GM19351 (cell line): ENCODE results near the gene RORB.
A peak's percentile ranks its signal among the peaks of the same experiment; 100 is the strongest.

Source experiments
- ATAC-seq: cut with Tn5 transposase; IDR thresholded peaks from one replicate; pipeline ENCODE4 v1.9.1; 2021; ENCODE audit warnings: mild to moderate bottlenecking, moderate library complexity; ENCODE audit not compliant: unreplicated experiment

Gene RORB

DNA sequence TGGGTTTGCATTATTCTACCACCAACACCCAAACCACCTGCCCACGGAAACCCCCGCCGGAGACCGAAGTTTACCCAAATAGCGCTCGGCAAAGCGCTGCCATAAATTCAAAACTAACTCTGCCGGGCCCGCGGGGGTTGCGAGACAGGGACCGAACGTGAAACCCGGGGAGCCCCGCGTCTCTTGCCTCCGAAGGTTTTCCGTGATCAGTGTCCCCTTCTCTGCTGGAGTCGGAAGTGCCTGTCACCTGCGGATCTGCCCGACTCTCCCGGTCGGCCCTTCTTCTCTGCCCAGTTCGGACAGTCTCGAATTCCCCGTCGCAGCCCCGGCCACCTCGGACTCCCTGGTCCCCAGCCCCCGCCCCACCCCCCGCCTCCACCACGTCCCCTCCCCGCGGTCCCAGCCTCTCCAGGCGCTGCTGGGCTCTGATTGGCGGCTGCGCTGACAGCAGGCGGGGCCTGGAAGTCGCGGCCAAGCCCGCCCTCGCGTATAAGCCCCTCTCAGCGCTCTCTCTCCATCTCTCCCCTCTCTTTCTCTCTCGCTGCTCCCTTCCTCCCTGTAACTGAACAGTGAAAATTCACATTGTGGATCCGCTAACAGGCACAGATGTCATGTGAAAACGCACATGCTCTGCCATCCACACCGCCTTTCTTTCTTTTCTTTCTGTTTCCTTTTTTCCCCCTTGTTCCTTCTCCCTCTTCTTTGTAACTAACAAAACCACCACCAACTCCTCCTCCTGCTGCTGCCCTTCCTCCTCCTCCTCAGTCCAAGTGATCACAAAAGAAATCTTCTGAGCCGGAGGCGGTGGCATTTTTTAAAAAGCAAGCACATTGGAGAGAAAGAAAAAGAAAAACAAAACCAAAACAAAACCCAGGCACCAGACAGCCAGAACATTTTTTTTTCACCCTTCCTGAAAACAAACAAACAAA, at the start of gene RORB:
TSS of gene RORB (plus strand) at position 517 of the 929 bp plus-strand sequence. CDS start 642 bp downstream, outside the sequence.
- peak; percentile 88 for ATAC-seq

DNA sequence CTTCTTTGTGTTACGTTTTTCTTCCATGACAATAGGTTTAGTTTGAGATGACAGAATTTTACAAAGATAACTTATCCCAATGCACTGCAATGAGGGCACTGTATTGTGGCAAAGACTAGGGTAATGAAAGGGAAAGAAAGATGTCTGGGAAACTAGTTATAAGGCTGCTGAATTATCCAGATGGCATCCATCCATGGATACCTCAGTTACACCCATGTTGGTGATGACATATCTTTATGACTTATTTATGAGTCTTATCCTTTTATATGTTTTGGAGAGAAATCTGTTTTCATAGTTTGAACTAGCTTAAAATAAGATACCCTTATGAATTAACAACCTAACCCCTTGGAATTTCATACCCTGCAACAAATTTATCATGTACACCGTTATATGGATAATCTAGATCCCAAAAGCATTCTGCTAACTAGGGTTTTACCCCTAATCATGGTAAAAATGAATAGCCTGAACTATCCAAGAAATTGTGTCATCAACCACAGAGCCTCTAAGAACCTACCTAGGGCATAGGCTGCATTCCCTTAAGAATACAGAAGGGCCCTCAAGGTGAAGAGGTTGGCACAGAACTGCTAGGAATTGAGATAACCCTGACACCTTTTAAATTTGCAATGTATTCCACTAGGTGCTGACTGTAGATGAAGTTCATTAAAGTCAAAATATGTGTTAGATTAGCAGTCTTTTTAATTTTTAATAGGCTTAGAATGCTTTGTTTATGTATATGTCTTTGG, 49.5 kb upstream of the RORB start:
- ATAC-seq: no peak

DNA sequence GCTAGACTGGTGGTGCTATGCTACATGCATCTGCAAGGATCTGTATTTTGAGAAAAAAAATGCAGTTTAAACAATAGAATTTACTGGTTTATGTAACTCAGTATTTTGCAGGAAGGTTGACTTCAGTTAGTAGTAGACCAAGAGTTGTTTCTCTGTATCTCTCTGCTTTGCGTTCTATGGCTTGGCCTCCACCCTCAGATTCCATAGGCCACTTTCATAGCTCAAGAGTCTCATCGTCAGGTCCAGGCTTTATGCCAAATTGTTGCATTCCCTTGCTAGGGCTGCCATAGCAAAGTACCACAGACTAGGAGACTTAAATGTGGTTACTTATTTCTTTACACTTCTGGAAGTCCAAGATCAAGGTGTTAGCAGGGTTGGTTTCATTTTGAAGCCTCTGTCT, 48.1 kb upstream of the RORB start:
- no peak for ATAC-seq

DNA sequence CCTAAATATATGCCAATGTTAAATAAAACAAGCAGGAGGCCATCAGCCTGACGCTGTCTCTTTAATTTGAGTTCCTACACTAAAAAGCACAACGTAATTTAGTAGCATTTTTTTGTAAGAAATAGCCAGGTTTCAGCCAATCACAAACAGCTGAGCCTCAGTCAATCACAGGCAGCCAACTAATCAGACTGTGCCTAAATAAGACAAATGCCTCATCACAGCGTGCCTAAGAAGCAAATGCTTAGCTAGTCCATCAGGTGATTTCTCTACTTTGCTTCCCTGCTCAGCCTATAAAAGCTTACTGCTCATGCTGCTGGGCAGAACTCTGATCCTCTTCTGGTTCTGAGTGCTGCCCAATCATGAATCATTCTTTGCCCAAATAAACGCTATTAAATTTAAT, 38.3 kb upstream of the RORB start:
- no peak for ATAC-seq

DNA sequence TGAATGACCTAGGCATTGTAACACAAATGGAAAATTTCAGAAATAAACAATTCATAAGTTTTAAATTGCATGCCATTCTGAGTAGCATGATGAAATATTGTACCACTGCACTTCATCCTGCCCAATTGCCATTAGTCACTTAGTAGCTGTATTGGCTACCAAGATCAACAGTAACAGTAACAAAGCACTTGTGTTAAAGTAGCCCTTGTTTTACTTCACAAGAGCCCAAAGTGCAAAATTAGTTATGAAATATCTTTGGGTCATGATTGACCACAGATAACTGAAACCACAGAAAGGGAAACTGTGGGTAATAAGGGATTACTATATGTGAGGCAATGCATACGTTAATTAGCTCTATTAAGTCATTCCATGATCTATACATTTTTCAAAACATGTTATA, 33.3 kb upstream of the RORB start:
- ATAC-seq: no peak

DNA sequence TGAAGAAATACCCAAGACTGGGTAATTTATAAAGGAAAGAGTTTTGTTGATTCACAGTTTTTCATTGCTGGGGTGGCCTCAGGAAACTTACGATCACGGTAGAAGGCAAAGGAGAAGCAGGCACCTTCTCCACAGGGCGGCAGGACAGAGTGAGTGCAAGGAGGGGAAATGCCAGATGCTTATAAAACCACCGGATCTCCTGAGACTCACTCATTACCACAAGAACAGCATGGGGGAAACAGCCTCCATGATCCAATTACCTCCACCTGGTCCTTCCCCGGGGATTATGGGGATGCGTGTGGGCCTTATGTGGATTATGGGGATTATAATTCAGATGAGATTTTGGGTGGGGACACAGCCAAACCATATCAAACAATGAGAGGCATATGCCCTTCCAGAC, 18.5 kb upstream of the RORB start:
- no peak for ATAC-seq

DNA sequence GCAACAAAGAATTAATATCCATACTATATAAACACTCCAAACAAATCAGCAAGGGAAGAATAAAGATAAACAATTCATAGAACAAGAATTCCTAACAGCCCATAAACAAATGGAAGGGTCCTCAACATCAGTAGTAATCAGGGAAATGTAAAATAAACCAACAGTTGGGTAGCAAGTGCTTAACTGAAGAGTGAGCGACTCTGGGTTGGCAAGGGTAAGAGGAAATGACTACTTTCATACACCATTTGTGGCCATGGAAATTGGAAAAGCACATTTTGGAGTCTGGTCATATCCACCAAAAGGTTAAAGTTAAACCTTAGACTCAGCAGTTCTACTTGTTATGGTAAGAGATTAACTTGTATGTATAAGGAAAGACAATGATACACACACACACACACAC, 17.4 kb upstream of the RORB start:
- ATAC-seq: no peak

DNA sequence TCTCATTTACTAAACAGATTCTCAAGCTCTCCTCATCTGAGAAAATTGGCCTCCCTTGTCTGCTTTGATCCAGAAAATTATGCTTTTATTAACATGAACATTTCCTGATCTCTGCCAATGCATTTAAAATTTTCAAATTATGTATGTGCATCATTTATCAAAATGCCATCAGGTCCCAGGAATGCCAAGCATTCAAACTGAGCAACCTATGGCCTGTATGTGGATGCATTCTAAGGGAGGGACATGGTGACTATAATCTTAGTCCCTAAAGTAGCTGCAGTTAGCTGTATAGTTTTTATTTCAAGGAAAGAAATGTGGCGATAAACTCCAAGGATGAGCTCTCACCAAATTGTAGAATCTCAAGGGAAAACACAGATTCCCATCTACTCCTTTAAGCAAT, 9.7 kb upstream of the RORB start:
- ATAC-seq: no peak

DNA sequence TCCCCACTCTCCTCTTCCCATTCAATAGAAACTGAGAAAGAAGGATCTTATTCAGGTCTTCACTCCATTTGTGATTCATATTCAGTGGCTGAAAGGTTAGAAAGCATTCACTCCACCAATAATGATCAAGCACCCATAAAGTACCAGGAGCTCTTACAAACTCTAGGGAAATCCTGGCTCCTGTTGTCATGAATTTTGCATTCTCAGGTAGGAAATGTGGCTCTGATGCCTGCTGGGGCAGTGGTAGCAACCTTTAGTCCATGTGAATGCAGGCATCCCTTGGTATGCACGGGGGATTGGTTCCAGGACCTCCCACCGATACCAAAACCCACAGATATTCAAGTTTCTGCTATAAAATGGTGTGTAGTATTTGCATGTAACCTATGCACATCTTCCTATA, 3.6 kb upstream of the RORB start:
- ATAC-seq: no peak

DNA sequence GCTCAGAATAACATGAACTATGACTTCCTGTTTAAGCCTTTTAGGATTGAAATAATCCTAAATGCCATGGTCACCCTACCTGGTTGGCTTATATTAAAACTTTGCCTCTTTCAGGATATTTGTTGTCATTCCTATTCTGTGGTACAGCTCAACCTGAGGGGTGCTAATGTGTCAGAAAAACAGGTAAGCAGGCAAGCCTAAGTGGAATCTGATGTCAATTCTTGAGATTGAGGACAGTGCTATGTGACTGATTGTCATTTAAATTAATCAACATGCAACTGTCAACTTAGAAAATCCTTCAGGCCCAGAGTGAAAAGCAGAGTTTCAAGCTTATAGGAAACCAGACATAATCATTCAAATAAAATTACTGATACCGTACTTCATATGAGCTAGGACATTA, 2.6 kb upstream of the RORB start:
- ATAC-seq: no peak

DNA sequence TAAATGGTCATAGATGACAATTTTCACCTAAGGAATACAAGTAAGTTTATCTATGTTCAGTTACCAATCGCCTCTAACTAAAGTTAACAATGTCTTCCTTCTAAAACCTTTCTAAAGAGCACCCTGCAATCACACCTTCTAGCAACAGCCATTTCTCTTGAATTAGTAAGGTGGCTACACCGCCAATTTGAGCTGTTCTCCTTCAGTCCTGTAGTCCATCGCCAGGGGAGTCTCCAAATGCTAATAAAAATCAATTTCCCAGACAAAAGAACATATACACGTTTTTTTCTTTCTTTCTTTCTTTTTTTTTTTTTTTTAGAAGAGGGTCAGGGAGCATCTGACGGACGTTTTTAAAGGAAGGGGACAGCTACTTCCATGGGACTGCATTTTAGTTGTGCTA, 729 bp upstream of the RORB start:
- ATAC-seq: no peak

DNA sequence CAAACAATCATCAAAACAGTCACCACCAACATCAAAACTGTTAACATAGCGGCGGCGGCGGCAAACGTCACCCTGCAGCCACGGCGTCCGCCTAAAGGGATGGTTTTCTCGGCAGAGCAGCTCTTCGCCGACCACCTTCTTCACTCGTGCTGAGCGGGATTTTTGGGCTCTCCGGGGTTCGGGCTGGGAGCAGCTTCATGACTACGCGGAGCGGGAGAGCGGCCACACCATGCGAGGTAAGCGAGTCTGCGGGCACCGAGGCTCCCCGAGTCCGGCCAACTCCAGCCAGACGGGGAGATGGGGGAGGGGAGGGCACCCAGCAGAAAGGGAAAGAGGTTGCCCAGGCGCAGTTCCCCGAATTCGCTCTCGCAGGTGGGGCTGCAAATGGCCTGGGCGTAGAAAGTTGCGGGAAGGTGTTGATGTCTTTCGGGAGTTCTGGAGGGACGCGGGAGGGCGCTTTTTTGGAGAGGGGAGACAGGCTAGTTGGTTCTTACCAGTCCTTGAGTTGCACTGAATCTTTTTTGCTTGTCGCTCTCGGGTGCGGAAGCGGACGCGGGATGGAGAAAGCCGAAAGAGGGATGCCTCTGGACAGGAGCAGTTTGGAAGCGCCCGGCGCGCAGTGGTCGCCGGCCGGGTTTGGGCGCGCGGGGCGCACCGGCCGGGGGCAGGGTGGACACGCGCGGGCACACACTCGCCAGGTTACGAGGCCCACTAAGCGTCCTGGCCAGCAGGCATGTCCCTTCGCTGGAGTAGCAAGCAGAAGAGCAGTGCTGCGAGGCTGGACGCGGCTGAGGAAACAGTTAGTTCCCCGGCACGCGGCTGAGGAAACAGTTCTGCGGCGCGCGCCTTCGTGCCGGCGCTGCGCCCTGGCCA, 849 bp downstream of the RORB start:
- no peak for ATAC-seq

DNA sequence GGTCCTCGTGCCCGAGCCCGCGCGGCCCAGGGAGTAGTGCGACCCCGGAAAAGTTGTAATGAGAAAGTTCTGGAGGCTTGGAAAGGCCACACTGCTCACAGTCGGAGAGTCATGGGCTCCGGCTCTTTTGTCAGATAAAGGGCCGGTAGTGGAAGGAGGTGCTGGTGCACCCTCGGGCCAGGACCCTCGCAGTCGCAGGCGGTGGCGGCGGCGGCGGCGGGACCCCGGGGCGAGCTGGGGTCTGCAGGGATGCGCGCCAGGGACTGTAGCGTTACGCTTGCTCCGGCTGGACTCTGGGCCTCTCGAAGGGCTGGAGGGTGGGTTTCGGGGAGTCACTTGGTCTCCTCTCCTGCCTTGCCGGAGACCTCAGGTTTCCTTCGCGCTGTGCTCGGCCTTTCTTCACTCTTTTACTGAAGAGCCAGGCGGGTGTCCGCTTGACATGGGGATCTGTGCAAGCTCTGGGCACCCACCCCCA, 1.5 kb downstream of the RORB start:
- ATAC-seq: no peak

DNA sequence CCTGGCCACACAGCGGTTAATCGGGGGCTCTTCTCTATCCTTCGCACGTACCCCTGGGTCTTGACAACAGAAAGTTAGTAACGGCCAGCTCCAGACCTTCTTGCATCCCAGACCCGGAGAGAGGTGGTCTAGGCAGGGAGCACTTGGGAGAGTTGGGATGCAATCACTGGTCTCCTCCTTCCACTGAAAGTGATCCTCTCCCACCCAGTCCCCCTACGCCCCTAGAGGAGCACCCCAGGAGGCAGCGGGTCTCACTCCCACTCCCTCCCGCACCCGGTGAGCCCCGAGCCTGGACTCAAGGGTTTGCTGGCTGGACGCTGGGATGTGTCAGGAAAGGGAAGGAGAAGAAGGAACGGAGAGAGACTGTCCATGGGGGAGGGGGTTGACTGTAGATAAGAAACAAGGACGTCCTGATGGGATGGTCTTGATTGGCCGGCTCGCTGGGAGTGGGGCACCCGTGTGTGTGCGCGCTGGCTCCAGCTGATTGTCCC, 2.0 kb downstream of the RORB start:
- ATAC-seq: no peak

DNA sequence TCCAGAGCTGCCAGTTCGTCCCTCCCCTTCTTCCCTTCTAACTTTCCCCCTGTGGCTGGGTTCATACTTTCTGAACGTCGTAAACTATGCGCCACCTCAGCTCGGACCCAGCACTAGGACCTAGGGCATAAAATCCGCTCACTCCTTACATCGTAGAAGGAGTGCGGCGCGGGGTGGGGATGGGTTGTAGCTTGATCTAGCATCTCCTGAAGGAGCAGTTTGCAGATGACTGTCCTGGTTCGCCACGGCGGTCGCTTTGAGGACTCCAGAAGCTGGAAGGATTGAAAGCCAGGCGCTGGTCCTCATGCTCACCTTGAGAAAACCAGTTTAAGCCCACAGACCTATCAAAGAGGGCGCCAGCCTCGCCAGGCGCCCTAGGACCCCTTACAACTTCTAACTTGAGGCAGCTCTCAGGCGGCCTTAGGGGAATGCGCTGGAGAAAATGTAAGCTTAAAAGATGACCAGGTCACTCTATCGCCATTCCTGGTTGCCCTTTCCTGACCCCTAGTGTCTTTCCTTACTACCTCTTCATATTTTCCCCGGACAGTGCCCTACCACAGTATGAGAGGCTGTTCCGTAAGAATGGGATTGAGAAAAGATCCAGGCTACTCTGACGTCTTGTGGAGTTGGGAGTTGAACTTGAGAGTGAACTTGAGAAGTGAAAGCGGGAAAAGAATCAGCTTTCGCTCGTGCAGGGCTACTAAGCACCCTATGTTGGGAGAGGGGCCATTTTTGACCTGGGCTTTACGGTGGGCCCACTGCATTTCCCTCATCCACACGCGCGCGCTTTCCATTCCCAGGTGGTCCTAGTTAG, 2.8 kb downstream of the RORB start:
- ATAC-seq: no peak

DNA sequence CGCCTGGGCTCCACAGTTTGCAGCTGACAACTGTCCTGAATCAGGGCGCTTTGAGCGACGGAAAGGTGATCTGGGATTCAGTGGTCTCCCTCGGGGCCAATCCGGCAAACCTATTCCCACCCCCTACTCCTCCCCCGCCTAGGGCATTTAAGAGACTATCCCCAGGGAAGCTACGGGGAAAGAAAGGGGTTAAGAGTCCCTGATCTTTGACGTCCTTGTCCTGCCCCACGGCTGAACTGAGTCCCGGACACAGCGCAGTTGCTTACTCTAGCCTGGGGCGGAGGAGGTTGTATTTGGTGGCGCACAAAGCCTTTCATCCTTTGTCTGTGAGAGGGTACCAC, 3.4 kb downstream of the RORB start:
- no peak for ATAC-seq

DNA sequence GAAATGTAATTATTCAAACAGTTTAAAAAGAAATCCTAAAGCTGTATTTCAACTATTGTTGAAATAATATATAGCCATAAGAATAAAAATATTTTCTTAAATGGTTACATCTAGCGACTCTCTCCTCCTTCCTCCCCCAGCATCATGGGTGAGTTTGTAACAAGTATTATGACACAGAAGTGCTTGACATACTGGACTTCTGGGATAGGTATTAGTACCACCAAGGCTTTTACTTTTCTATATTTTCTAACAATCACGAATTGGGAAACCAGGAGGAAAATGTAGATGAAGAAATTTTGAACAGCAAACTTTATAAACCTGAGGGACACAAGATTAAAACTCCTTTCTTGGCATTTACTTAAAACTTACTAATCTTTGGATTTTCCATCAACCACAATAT, 4.4 kb downstream of the RORB start:
- ATAC-seq: no peak

DNA sequence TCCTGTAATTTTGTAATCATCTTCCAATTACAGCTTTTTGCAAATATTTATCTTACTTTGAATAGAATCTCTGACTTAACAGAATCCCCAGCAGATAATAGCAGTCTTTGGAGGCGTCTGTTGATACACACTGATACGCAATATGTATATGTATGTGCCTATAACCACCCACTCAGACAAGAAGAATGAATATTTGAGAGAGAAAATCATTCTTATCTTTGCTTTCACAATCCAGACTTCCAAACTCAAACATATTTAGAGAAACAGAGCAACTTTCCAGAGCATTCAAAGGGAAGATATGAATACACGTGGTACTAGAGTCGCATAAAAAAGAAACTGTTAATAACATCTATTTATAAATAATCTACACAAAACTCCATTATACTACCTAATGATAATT, 6.1 kb downstream of the RORB start:
- no peak for ATAC-seq

DNA sequence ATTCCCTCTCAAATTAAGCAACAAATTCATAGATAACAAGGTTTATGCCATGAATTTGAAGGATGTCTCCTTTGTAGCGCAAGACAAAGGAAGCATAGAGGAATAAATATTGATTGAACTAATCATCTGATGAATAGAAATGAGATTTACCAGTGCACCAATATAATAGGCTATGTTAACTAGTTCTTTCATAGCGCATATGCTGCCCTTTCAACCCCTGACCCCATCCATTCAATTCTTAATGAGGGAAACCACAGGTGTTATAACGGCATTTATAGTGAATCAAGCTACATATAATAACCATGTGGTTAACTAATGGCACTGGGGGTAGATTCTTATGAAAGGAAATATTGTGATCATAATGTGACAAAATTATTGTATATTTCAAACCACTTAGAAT, 6.5 kb downstream of the RORB start:
- no peak for ATAC-seq

DNA sequence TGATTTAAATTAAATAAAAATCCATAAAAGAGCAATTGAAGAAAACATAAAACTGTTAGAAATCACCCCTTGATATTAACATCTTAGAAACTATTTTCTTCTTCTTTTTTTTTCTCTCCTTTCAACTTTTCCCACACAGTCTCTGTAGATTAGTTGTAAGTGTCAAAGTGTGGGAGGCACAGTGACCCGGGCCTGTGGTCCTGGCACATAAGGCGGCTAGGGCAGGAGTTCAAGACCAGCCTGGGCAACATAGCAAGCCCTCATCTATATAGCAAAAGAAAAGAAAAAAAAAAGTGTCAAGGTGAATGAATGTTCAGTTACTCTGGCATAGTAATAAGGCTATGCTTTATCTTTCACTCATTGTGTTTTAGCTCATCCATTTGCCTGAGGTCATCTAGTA, 14.2 kb downstream of the RORB start:
- no peak for ATAC-seq
